GM06990 (cell line): ENCODE data around the gene TMC8.
A peak's percentile ranks its signal among the peaks of the same experiment; 100 is the strongest.

ENCODE experiments used
- DNase-seq: peaks from one replicate; pipeline ENCODE4 v3.0.0-alpha.2; 2011; ENCODE audit not compliant: insufficient read length; ENCODE audit errors: extremely low read depth
- H3K27me3 ChIP-seq: replicated peaks from 2 replicates; pipeline ENCODE4 v1.6.0; 2011; ENCODE audit warnings: low read length; ENCODE audit not compliant: control insufficient read depth, insufficient read depth
- H3K36me3 ChIP-seq: 2 replicates; pipeline ENCODE4 v1.5.1; 2011; ENCODE audit warnings: low read length; ENCODE audit not compliant: control insufficient read depth, insufficient read depth
- H3K4me3 ChIP-seq: replicated peaks from 2 replicates; pipeline ENCODE4 v1.5.1; 2011; ENCODE audit warnings: low read depth, mild to moderate bottlenecking, control low read depth, low read length
- CTCF ChIP-seq: IDR thresholded peaks from 2 replicates; pipeline ENCODE4 v1.5.1; 2011; ENCODE audit warnings: low read length, control low read depth, mild to moderate bottlenecking, inconsistent platforms; ENCODE audit not compliant: insufficient read depth, poor library complexity, severe bottlenecking

Gene TMC8

GRCh38 chr17:78144736-78145641, 14.4 kb downstream of the TMC8 start:
- Histone ChIP-seq H3K4me3 (no peak overlapping the region), H3K27me3 (no peaks in the 10 kb centered on the region), H3K36me3 (peaks cover 8% of the 10 kb centered on the region; the same call in 1 of the 2 replicates)
- DNase-seq: peak; percentile 41
- no peak for TF ChIP-seq CTCF

- H3K27me3 ChIP-seq: no peaks in the 10 kb centered on the region
- no peak for TF ChIP-seq CTCF
- H3K36me3 ChIP-seq: peaks cover 6% of the 10 kb centered on the region; the same call in 1 of the 2 replicates
- no peak overlapping the region for H3K4me3 ChIP-seq
- DNase-seq: no peak
Observed at GRCh38 chr17:78146471-78146869, 15.9 kb downstream of the TMC8 start.

- TF ChIP-seq CTCF: no peak
- H3K36me3 ChIP-seq: peaks cover 3% of the 10 kb centered on the region; the same call in 1 of the 2 replicates
- DNase-seq: peak; percentile 42
- H3K4me3 ChIP-seq: no peak overlapping the region
- no peaks in the 10 kb centered on the region for H3K27me3 ChIP-seq
Observed at GRCh38 chr17:78146881-78147280, 16.3 kb downstream of the TMC8 start.

GRCh38 chr17:78147315-78147998, 16.9 kb downstream of the TMC8 start:
- no peak for TF ChIP-seq CTCF
- H3K4me3 ChIP-seq: no peak overlapping the region
- peak; percentile 75 for DNase-seq

GRCh38 chr17:78148286-78149016, 17.9 kb downstream of the TMC8 start:
- H3K27me3 ChIP-seq: no peaks in the 10 kb centered on the region
- H3K4me3 ChIP-seq: no peak overlapping the region
- no peaks in the 10 kb centered on the region for H3K36me3 ChIP-seq
- TF ChIP-seq CTCF: no peak
- no peak for DNase-seq

More at GRCh38 chr17:78147315-78147998, 16.9 kb downstream of the TMC8 start:
- no peaks in the 10 kb centered on the region for H3K36me3 ChIP-seq
- no peaks in the 10 kb centered on the region for H3K27me3 ChIP-seq
